MV-4-11 (cell line): ENCODE measurements around the gene CECR2.
A peak's percentile ranks its signal among the peaks of the same experiment; 100 is the strongest.
"Not testable (repeated sequence)": the region's sequence is repeated elsewhere in the genome, so short reads cannot be mapped to it uniquely, and the experiment has no call there.

Experiments
- DNase-seq: peaks from one replicate; lab custom pipeline; 2025; lab: John Stamatoyannopoulos, UW

Gene CECR2

DNA sequence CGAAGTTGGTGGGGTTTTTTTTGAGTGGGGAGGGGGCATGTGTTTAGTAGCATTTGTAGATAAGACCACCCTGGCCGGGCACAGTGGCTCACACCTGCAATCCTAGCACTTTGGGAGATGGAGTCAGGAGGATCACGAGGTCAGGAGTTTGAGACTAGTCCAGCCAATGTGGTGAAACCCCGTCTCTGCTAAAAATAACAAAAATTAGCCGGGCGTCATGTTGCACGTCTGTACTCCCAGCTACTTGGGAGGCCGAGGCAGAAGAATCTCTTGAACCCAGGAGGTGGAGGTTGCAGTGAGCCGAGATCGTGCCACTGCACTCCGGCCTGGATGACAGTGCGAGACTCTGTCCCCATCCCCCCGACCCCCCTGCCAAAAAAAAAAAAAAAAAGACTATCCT is 34.6 kb downstream of the CECR2 start:
- DNase-seq: no peak

DNA sequence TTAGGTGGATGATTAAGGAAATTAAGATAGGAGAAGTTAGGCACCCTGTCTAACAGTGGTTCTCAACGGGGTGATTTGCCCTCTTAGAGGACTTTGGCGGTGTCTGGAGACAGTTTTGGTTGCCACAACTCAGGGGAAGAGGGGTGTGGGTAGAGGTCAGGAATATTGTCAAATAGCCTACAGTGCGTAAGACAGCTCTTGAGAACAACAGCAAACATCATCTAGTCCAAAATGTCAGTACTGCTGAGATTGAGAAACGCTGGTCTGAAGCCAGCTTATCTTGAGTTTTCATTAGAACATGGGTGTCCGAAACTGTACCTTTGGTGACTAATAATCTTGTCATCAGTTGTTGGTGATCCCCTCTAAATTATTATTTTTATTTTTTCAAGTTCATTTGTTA is 38.4 kb downstream of the CECR2 start:
- no peak for DNase-seq

DNA sequence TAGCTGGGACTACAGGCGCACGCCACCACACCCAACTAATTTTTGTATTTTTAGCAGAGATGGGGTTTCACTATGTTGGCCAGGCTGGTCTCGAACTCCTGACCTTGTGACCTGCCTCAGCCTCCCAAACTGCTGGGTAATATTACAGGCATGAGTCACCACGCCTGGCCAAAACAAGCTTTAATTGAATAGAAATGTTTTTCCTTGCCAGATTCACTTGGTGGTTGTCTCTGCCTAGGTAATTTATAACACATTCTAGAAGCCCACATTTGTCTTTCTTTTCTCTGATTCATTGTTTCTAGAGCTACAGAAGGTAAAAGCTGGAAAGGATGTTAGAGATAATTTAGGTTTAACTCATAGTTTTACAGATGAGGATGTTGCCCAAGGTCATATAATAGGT is 41.3 kb downstream of the CECR2 start:
- no peak for DNase-seq

DNA sequence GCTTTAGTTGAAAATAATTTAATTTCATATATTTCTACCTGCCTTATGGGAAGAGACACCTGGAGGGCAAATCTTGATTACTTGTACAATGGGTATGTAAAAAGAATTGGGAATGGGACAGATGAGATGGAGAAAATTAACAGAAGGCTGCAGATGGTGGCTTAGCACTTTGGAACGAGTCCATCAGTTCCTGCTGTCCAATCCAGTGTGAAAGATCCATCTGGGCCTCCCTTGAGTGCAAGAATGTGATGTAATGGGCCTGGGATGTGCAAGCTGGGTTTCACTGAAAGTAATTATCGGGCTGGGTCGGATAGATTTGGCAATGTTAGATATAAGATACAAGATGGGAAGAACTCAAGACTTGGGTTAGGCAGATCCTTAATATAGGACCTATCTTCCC is 42.0 kb downstream of the CECR2 start:
- DNase-seq: no peak

- DNase-seq: no peak
Observed at GRCh38 chr22:17412232-17412631, 43.0 kb downstream of the CECR2 start.

- DNase-seq: no peak
Observed at GRCh38 chr22:17418890-17419324, 49.6 kb downstream of the CECR2 start.

GRCh38 chr22:17419348-17419747 is 50.1 kb downstream of the CECR2 start:
- no peak for DNase-seq

GRCh38 chr22:17422736-17423343 is 53.6 kb downstream of the CECR2 start:
- DNase-seq: no peak

- no peak for DNase-seq
Observed at GRCh38 chr22:17423616-17424015, 54.4 kb downstream of the CECR2 start.

- not testable (repeated sequence) for DNase-seq
Observed at GRCh38 chr22:17427528-17427927, 58.3 kb downstream of the CECR2 start.

GRCh38 chr22:17429516-17429915 is 60.3 kb downstream of the CECR2 start:
- peak; percentile 75 for DNase-seq

DNA sequence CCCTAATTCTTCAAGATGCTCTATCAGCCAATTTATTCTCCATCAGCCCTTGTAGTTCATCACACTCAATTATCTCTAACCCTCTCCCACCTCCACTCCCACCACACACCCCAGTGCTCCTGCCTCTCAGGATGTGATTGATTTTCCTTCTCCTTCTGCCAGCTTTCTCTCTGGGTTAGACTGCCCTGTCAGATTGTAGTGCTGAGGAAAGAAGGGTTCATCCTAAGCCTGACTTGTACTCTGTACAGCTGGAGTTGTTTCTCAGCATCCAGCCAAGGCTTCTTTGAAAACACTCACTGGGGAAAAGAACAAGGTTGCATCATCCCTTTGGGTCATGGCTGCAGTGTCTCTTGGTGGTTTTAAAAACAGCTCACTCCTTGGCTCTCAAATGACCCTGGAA is 61.2 kb downstream of the CECR2 start:
- peak; percentile 46 for DNase-seq

DNA sequence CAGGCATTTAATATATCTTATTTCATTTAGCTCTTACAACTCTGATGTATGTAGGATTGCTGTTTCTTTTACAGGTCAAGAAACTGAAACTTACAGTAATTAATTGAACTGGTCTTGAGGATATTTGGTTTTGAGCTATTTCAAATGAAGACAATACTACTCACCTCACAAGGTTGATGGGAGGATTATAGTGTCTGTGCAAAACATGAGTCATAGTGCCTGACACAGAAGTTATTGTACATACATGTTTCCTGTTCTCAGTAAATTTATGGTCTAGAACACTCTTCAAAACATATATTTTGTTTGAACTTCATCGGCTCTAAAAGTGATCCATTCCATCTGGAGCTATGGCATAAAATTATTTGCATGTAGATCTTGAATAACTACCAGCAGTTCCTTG is 61.9 kb downstream of the CECR2 start:
- no peak for DNase-seq

DNA sequence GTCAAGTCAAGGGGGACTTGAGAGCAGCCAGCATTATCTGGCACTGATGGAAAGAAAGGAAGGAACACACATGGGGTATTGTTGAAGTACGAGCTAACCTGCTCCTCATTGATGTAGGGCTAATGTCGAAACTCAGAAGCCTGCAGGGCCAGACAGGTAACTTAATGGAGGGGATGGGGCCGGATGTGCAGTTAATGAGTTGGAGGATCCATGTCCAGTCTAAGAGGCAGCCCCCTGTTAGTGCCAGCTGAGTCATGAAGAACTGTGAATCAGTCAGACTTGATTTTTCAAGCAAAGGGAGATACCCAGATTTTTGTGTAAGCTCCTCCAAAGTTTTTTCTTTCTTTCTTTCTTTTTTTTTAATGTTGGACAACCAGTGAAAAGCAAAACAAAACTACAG is 65.6 kb downstream of the CECR2 start:
- DNase-seq: no peak

DNA sequence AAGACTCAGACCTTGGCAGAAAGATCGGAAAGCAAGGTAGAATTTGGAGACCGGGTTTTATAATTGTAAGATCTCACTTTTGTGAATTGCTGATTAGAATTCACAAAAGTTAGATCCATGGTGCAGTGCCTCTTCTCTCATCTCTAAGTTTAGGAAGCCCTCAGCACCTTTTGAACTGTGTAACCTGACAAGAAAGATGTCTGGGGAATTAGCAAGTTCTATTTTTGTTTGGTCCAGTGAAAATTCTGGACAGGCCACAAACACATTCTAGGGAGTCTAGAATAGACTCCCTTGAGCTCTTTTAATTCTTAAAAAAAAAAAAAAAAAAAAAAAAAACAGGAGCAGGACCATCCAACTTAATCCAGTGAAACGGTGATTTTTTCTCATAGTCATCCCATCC is 66.1 kb downstream of the CECR2 start:
- no peak for DNase-seq

GRCh38 chr22:17436382-17436980 is 67.2 kb downstream of the CECR2 start:
- peak; percentile 34 for DNase-seq

GRCh38 chr22:17436981-17437412 is 67.7 kb downstream of the CECR2 start:
- no peak for DNase-seq

DNA sequence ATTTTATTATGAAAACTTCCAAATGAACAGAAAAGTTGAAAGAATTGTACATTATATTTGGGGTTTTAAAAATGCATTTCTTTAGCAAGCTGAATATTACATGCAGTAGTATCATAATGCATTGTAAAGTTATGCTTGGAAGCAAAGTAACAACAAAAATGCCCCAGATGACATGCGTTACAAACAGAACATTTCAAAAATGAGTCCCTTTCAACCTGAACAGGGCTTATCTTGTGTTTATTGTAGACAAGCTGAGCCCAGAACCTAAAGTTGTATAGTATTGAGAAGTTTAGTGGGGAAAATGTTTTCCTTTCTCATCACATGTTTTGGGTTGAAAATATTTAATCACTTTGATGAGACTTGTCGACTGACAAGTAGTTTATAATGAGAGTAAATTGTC is 68.8 kb downstream of the CECR2 start:
- DNase-seq: no peak

DNA sequence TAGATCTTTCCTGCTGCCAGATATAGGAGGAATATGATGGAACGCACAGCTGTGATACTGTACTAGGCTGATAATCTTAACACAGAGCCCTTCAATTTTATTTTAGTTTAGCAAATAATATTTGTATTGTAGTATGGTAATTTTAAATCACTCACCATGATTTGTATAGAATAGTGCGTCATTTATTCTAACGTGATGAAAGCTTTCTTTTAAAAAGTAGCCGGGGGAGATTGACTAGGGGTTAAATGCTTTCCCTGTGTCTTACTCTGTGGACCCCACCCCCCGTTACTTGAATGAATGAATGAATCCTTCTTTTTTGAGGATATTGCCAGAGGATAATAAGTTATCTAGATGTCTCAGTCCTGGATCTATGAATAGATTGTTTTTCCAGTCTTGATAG is 72.1 kb downstream of the CECR2 start:
- DNase-seq: no peak

DNA sequence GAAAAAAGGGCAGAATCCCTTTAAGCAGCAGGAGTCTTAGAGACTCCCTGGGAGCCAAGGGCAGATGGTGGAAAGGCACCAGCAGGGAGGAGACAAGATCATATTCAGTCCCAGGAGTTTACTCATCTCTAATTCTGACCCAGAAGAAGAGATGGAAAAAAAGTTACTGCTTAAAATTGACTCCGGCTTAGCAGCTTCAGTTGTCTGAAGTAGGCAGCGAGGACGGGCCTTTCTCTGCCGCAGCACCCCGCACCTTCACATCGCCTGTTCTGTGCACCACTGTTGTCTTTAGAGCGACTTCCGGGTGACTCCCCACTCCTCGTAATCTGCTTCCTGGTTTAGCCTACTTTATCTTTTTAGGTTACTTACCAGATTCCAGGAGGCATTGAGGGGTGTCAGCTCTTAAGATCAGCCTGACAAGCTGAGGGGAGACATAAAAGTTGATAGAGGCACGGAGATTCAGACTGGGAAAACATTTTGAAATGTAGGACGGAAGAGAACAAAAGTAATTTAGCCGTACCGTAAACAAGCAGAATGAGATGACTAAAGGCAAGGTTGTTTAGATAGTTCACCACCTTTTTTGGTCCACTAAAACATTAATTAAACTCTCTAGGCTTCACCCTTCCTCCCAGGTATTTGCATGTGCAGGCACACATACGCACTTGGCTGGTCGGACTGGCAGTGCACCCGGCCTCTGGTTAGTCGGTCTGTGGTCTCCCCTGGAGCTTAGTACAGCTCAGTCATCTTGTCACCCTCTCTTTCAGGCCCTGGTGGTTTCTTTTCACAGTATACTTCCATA is 74.3 kb downstream of the CECR2 start:
- no peak for DNase-seq

DNA sequence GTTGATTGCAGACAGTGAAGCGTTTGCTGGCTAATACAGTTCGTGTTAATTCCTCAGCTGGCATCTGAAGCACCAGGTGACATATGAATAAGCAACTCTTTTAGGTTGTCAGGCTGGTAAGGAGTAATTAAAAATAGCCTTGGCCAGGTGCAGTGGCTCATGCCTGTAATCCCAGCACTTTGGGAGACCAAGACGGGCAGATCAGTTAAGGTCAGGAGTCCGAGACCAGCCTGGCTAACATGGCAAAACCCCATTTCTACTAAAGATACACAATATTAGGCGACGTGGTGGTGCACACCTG is 74.9 kb downstream of the CECR2 start:
- DNase-seq: no peak

DNA sequence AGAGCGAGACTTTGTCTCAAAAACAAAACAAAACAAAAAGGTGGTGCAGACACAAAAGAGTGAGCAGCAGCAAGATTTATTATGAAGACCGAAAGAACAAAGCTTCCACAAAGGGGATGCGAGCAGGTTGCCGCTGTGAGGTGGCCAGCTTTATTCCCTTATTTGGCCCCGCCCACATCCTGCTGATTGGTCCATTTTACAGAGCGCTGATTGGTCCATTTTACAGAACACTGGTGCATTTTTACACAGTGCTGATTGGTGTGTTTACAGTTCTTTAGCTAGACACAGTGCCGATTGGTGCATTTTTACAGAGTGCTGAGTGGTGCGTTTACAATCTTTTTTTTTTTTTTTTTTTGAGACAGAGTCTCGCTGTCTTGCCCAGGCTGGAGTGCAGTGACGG is 77.4 kb downstream of the CECR2 start:
- no peak for DNase-seq

- DNase-seq: no peak
Observed at GRCh38 chr22:17451316-17451715, 82.1 kb downstream of the CECR2 start.

- no peak for DNase-seq
Observed at GRCh38 chr22:17460895-17461294, 91.6 kb downstream of the CECR2 start.
